Stimulated activated CD8-positive, alpha-beta memory T cell treated with anti-CD3 and anti-CD28 coated beads, Interleukin-4, amount 100 ng/mL, for 24 hours (primary cell): Measurements from ENCODE around the gene SH2D2A.

Source experiments
- DNase-seq: peaks from one replicate; pipeline ENCODE4 v3.0.0-alpha.2; 2020; ENCODE audit warnings: low read depth

Gene SH2D2A

DNA sequence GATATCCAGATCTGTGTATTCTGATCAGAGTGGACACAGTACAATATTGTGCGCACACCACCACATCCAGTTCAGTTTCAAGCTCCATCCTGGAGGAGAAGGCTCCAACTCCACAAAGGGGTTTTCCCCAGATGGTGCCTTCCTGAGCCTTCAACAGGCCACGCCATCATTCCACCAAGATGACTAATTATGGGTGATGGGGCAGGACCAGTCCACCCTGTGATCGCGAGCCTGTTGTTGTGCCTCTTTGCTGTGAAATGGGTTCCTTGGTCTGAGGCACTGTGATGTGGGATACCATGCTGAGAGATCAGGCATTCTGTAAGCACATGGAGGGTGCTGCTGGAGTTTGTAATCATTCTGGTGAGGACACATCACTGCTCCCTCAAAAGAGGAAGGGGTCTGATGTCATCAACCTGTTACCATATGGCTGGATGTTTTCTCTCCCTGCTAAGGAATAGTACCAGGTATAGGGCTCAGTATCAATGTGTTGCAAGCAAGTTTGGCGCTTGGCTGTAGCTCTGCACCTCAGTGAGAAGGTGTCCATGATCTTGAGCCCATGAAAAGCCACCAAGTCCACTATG is 6.7 kb upstream of the SH2D2A start:
- DNase-seq = no peak

DNA sequence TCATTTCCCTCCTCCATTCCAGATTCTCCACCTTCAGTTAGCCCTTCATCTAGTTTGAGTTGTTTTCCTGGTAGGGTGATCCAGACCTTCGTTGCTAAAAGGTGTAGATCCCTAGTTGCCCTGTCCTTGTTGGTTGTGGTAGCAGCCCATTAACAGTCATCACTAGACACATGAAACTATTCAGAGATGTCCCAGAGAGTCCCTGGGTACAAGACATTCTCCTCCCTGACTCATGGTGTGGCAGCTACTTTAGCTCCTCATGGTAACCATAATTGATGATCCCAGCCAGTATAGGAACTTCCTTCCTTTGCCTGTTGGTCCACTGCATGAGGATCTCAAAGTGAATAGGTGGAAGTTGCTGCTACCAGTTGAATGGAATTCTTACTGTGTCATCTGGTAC is 6.0 kb upstream of the SH2D2A start:
- DNase-seq = no peak

DNA sequence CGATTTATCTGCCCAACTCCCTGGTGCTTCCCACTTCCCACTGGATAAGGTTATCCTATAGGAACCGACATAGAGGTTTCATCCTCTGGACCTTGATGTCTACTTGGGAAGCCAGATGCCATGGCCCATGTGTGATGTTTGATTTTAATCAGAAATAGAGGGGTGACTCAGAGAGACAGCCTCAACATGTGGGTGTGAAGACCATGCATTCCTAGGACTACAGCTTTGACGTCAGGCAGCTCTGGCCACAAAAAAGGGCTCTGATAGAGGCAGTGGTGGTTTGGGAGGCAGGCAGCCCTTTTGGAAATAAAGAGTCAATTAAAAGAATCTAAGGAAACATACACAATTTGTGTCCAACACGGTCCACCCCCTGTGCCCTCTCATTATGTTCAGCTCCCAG is 5.2 kb upstream of the SH2D2A start:
- no peak for DNase-seq

DNA sequence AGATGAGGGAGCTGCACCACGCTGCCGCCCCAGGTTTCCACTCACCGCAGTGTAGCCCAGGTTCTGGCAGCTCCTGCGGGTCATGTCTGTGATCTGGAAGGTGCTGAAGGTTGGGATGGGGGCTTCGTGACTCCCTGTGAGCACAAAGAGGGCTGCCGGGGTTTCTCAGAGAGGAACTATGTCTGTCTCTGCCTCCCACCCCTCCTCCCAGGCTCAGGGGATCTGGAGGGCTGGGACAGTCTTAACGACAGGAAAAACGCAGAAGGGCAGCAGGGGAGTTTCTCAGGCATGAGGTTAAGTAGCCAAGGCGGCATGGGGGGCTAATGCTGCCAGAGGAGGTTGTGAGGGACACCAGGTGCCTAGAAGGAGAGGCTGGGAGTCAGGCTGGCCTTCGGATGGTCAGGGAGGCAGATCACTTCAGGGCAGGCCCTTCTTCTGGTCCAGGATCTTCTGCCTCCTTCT is 656 bp downstream of the SH2D2A start:
- no peak for DNase-seq

DNA sequence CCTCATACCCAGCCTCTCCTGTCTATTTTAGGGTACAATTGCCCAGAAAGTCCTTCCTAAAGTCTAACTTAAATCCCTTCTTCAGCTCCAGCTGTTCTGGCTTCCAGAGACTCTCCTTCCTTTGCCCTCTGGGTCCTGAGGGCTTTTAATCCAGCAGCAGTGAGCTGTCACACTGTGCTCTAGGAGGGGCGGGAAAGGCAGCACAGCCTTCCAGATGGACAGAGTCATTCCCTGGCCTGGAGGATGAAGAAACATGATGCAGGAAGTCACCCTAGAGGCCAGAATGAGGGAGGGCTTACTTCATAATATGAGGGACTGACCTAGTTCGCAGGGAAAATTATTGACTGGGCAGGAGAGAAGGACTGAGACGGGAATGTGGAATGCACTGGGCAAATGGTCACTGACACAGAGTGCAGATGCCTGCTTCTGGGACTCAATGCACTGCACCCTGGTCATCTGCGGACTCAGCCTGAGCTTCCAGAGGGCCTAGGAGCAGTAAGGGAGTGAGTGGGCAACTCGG is 1.3 kb downstream of the SH2D2A start:
- no peak for DNase-seq

DNA sequence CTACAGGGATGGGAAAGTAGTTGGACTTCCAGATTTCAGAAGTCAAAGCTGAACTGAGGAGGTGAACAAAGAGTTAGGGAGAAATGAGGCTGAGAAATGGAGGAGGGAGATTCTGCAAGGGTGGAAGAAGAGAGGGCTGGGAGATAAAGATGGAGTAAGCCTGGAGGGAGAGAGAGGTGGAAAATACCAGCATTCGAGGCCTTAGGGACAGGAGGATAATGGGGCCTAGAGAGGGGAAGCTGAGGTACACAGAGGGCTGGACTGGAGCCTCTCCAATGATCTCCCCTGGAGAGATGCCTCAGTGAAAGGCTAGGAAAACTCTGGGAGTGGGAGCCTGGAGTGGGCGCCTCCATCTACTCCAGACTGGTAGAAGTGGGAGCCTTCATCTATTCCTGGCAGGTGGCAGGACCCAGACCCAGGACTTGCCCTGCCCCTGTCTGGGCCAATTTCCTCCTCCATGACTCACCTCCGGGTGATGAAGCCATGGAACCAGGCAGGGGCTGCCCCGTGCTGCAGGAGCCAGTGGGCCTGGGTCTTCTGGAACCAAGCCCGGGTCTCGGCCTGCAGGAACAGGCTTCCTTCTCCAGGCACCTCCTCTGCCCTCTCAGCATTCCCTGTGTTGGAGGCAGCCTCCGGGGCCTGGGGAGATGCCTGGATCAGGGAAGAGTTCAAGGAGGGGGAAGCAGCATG is 1.9 kb downstream of the SH2D2A start:
- DNase-seq = no peak

DNA sequence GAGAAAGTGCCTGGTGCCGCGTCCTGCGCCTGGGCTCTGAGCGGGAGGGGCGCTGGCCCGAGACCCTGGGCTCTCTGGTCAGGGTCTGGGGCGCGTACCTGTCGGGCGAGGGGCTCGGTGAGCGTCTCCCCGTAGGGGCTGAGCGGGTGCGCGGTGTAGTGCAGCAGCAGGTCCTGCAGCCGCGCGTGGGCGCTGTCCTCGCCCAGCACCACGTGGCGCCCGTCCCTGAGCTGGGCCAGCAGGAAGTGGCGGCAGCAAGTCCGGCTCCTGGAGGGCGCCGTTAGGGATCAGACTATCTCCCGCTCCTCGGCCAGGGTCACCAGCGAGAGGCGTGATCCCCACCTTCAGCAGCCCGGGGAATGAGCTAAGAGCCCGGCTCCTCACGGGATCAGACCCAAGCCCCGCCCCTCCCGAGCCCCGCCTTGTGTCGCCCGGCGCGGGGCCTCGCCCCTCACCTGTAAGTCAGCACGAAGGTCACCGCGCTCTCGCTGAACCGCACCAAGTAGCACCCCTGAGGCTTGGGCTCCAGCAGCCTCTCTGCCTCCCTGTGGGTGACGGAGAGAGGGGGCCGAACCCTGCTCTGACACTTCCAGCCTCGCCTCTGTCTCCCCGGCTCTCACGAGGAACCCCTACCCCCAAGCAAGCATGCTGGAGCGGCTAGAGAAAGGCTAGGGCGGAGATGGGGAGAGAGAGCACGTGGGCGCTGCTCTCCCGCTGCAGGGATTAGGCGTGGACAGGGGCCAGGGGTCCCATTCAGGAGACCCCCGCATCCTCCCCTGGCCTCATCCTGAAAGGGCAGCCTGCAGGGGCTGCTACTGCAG is 2.7 kb downstream of the SH2D2A start:
- peak; percentile 65 for DNase-seq

DNA sequence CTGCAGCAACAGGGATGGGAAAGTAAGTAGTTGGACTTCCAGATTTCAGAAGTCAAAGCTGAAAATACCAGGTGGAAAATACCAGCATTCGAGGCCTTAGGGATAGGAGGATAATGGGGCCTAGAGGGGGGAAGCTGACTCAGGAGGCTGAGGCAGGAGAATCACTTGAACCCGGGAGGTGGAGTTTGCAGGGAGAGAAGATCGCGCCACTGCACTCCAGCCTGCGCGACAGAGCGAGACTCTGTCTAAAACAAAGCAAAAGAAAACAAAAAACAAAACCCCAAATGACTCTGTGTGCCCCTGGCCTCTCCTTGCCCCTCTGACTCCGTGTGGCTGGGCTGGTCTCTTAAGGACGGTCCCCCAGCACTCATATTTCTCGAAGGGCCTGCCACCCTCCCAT is 3.4 kb downstream of the SH2D2A start:
- DNase-seq = no peak

DNA sequence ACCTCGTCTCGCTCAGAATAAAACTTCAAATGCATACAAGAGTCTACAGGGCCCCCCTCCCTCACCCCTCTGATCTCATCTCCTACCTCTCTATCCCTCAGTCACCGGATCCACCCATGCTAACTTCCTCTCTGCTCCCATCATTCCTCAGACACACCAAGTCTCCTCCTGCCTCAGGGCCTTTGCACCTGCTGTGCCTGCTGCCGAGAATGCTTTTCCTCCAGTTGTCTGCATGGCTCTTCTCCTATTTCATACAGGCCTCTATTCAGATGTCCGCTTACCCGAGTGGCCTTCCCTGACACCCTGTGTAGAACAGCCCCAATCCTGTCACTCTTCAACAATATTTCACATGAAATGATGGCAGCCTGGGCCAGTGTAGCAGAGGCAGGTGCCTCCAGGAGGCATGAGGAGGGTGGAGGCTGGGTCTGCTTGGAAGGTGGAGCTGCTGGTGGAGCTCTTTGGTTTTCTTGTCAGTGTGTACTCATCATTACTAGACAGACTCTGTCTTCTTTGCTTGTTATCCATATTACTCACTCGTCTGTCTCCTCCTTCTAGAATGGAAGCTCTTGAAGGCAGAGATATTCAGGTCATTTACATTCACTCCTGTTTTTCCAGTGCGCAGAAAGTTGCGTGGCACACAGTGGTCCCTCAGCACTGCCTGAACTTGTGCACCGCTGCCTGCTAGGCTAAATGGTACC is 4.2 kb downstream of the SH2D2A start:
- no peak for DNase-seq

DNA sequence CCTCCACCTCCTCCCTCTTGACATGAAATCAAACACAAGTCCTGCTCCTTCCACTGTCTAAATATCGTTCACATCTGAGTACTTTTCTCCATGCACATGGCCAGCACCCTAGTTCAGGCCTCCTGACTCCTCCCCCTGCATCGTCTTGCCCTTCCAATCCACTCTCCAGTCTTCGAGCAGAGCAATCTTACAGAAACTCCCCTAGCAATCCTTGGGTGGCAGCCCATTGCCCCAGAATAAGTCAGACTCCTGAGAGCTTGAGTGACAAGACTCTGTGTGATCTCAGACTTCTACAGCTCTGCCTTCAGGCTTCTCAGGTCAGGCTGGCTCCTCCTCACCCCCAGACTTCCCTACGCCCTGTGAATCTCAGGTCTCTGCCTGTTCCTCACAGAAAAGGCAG is 5.5 kb downstream of the SH2D2A start:
- DNase-seq = no peak

DNA sequence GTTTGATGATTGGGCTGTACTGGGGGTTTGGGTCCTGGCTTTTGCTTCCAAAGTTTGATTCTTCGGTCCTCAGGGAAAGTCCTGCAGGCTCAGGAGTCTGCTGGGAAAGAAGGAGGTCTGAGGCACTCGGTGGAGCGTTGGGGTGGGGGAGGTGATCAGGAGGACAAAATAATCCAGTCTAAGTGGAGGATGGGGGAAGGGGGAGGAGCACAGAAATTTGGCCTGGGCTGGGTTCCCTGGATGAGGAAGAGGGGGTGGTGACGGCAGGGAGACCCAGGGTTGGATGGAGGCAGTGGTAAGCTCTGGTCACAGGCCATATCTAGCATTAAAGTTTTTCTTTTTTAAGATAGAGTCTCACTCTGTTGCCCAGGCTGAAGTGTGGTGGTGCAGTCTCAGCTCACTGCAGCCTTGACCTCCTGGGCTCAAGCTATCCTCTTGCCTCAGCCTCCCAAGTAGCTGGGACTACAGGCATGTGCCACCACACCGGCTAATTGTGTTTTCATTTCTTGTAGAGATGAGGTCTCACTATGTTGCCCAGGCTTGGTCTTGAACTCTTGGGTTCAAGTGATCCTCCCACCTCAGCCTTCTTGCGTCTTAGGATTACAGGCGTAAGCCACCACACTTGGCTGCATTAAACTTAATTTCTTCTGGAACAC is 6.8 kb downstream of the SH2D2A start:
- no peak for DNase-seq

DNA sequence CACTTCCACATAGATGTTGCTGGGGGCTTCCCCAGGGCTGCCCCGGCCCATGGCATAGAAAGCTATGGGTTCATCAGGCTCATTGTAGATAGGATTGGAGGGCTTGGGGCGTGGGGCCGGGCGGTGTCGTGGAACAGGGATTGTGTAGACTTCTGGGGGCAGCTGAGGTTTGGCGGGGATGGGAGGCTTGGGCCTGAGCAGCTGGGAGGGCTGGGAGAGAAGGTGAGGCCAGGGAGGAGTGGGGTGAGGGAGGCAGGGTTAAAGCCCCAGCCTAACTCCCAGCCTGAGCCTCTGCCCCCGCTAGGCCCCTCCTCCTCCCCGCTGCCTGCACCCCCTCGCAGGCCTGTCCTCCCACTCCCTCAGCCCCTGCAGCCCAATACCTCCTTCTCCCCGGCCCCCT is 7.4 kb downstream of the SH2D2A start:
- no peak for DNase-seq

DNA sequence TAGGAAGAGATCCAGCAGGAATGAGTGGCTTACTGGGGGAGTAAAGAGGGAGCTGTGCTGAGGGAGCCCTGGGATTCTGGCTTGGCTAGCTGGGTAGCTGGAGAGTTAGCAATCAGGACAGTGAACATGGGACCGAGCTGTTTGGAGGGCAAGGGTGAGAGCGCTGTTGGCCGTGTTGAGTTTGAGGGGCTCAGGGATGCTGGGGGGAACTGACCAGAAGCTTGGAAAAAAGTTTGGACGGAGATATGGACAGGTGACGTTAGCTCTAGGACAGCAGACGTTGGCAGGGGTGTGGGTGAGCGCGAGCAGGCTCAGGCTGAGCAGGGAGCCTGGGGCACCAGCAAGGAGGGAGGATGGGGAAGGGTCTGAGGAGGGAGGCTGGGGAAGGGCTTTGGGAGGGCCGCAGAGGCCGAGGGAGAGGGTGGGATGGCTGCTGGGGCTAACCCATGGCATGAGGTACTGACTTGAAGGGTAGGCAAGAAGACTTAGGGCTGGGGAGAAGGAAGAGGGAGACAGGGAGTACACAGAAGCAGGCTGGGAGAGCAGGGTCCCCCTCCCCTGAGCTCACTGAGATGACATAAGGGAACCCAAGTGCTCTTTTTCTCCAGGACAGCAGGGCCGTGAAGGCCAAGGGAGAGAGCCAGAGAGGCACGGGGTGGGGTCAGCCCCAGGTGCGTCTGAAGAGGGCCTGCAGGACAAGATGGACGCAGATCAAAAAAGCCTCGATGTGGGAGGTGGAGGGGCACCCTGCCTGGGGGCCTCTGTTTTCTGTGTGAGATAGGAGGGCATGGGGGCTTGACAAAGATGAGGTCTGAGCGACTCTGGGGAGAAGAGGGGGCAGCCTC is 8.2 kb downstream of the SH2D2A start:
- DNase-seq = no peak

DNA sequence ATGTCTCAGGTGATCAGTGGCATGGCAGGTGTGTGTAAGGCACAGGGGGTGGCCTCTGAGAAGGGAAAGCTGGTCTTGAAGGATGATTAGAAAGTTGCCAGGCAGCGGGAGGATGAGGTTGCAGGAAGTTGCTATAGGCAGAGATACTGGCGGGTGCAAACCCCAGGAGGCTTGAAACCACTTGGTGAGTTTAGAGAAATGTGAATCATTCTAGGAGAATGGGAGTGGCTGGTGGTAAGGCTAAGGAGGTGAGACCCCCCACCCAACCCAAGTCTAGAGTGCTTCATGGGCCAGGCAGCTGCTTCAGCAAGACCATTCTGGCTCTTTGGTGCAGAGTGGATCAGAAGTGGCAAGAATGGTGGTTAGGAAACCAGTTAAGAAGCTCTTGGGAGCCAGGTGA is 9.0 kb downstream of the SH2D2A start:
- no peak for DNase-seq

DNA sequence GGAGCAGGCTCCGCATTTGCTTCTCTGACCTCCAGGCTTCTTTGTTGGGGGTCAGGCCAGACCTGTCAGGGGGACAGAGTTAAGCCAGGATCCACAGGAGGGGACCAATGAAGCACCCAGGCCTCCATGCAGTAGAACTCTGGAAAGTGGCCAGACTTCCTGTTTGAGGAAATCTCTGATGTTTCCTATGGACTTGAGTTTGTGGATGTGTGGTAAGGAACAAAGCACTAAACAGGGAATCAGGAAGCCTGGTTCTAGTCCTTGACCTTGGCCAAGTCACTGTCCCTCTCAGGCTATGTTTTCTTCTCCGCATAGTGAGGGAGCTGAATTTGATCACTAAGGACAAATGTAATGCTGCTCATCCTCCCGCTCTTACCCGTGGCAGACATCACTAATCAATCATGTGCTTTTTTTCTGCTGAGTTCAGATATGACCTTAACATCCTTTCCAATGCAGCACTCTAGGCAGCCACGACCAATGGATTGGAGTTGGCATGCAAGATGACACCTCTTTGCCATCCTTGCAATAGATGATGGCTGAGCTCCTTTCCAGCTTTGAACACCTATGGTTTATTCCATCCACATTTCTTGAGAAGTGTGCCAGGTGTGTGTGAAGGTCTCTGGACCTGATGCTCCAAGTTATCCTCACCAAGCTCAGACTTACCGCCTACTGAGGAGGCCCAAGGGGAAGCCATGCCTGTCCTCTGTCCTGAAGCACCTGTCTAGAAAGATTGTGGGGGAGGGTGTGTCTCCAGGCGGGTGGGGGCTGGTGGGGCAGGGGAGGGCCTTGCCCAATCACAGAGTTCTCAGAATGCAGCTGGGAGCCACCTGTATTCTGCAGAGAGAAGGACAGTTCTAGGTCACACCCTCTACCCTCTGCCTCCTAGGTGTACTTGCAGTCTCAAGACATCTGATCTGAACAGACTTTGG is 9.9 kb downstream of the SH2D2A start:
- DNase-seq = no peak

DNA sequence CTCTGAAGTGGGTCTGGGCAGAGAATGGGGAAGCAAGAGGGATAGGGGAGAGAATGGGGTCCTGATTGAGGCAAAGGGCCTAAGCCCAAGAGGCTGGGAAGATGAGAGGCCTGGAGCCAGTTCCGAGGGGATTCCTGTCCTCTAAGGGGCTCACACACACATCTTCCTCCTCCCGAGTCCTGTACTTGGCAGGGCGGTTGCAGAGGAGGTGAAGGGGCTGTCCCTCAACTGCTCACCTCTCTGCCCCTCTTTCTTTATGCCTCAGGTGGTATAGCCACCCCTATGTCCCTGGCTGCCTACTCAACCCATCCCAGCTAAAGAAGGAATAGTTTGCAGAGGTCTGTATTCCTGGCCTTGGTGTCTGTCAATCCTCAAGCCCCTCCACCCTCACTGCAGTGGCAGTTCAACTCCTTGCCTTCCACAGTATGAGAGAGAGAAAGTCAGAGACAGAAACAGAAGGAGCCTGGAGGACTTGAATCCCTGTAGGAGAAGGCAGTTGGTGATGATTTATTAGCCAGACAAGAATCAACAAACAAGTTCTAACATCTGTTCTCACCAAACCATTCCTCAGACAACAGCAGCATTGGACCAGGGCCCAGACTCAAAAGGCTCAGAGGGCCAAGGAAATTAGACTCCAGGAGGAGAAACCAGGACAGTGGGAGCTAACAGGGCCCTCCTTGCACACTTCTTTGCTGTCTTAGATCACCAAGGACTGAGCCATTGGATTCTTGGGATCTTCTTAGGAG is 10.7 kb downstream of the SH2D2A start:
- no peak for DNase-seq

DNA sequence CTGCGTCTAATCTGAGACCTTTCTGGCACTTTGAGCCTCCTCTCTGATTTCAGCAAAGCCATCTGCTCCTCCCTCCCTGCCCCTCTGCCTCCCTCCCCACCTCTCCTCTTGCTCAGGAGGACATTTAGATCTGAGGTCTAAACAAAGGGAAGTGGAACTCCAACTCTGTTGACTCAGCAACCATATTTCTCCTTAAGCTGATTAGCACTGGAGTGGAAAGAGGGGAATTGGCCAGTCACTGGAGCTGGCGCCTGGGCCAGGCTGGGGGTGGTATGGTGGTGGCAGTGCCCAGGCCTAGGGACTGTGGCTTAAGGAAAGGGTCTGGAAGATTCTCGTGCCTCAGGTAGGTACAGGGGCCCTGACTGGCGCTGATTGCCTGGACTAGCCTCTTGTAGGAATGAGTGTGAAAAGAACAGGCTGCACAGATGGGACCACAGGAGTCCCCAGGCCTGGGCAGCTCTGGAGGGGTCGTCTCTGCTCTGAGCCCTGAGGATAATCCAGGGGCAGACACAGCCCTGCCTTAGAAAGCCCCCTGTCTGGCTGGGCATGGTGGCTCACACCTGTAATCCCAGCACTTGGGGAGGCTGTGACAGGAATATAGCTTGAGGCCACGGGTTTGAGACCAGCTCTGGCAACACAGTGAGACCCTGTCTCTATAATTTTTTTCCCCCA is 11.9 kb downstream of the SH2D2A start:
- no peak for DNase-seq

DNA sequence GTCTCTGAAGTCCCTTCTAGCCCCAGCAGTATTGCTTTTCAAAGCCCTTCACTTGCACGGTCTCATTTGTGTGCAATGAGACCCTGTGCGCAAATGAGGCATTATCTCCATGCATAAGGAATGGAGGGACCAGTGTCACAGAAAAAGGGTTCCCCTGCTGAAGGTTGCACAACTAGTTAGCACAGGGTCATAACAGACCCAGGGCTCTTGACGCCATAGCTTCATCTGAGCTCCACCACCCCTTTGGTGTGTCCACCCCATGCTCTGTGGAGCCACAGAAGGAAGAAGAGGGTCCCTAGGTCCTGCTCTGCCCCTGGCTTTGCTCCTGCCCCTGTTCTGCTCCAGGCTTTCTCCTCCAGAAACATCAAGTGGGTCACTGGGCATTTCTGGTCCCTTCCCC is 12.6 kb downstream of the SH2D2A start:
- DNase-seq = no peak
